Hepatic stellate cell (primary cell): ENCODE data around the gene DHX58.

Experiments
- DNase-seq: peaks from one replicate; pipeline ENCODE4 v3.0.0; 2011; ENCODE audit warnings: low spot score

DHX58 gene

GRCh38 chr17:42110301-42111264, 1.9 kb downstream of the DHX58 start:
- no peak for DNase-seq

GRCh38 chr17:42109086-42109485, 3.4 kb downstream of the DHX58 start:
- no peak for DNase-seq

GRCh38 chr17:42107597-42108576, 4.6 kb downstream of the DHX58 start:
- DNase-seq = peak; percentile 60

- no peak for DNase-seq
Measured at GRCh38 chr17:42107124-42107523, 5.4 kb downstream of the DHX58 start.

- DNase-seq = no peak
Measured at GRCh38 chr17:42106009-42106408, 6.5 kb downstream of the DHX58 start.

GRCh38 chr17:42104264-42104663, 8.2 kb downstream of the DHX58 start:
- no peak for DNase-seq

- DNase-seq = no peak
Measured at GRCh38 chr17:42103221-42103954, 9.1 kb downstream of the DHX58 start.

GRCh38 chr17:42101513-42102292, 10.8 kb downstream of the DHX58 start:
- DNase-seq = peak; percentile 81

GRCh38 chr17:42098730-42099399, 13.6 kb downstream of the DHX58 start:
- no peak for DNase-seq

GRCh38 chr17:42097691-42098631, 14.6 kb downstream of the DHX58 start, which contains the start of gene ZNF385C:
Gene ZNF385C (minus strand): TSS chr17:42098473. CDS start chr17:42063056, 35,417 bp downstream.
- DNase-seq = no peak

- no peak for DNase-seq
Measured at GRCh38 chr17:42096360-42097111, 16.0 kb downstream of the DHX58 start.

- no peak for DNase-seq
Measured at GRCh38 chr17:42094375-42095069, 18.0 kb downstream of the DHX58 start.

GRCh38 chr17:42092939-42093338, 19.6 kb downstream of the DHX58 start:
- no peak for DNase-seq

GRCh38 chr17:42090964-42091790, 21.3 kb downstream of the DHX58 start:
- DNase-seq = no peak

- DNase-seq = no peak
Measured at GRCh38 chr17:42088736-42089135, 23.8 kb downstream of the DHX58 start.

GRCh38 chr17:42087736-42088705, 24.5 kb downstream of the DHX58 start:
- no peak for DNase-seq
